ENCODE data around the gene POLR3GL. TPM values are rescaled to one million over a fixed set of nuclear protein-coding genes. Genes with fewer than 3 reads are reported as not detected.
"Not testable (repeated sequence)": the region's sequence is repeated elsewhere in the genome, so short reads cannot be mapped to it uniquely, and the experiment has no call there.

The POLR3GL gene
- total RNA-seq, 1 experiment from 2014 or later: 2.9 TPM

DNA sequence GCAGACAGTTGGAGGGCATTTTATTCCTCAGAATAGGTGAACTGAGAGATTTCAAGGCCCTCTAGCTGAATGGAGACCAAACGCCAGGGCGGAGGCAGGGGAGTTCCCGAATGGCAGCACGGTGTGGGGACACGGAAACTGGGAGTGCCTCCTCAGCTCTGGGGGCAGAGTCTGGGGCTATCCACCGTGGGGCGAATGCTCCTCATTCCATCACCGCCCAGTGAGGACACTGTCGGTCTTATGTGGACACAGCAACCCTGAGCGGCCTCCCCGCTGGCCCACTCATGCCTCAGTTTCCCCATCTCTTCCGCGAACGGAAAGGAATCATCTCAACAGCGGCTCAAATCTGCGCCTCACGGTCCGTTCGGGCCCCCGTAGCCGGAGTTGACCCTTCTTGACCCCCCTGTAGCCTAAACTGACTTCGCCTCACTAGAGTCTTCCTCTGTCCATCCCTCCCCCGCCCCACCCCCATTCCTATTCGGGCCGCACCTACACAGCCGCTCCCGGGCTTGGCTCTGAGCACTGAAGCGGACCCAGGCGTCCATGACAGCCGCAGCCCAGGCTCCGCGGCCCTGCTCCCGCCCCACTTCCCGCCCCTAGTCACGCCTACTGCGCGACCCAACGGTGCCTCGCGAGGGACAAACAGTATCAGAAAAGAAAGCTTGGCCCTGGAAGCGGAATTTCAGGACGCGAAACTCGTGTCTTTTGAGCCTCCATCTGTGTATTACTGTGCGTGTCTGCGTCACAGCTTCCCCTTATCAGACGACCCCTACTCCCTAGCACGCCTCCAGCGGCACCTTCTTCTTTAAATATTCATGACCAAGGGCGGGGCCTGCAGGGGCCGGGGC lies 46.1 kb upstream of the POLR3GL start, which contains the start of gene PEX11B:
TSS of gene PEX11B (minus strand) at position 574 of the 848 bp plus-strand sequence. CDS start at position 545, 29 bp downstream.
- TF ChIP-seq, protein P1, sequence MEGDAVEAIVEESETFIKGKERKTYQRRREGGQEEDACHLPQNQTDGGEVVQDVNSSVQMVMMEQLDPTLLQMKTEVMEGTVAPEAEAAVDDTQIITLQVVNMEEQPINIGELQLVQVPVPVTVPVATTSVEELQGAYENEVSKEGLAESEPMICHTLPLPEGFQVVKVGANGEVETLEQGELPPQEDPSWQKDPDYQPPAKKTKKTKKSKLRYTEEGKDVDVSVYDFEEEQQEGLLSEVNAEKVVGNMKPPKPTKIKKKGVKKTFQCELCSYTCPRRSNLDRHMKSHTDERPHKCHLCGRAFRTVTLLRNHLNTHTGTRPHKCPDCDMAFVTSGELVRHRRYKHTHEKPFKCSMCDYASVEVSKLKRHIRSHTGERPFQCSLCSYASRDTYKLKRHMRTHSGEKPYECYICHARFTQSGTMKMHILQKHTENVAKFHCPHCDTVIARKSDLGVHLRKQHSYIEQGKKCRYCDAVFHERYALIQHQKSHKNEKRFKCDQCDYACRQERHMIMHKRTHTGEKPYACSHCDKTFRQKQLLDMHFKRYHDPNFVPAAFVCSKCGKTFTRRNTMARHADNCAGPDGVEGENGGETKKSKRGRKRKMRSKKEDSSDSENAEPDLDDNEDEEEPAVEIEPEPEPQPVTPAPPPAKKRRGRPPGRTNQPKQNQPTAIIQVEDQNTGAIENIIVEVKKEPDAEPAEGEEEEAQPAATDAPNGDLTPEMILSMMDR (IDR thresholded peaks at IDR 0.05; ENCODE audit: insufficient read depth in 1 of 2, low read depth in 1 of 2, low read length in 1 of 2, severe bottlenecking in 1 of 2, unreplicated experiment in 1 of 2): no peak
- POLR2A ChIA-PET: interaction anchor here (1.0 to 1.7 kb wide), 2 partner anchors 9 to 46 kb away, joined by 5 to 11 read pairs; partner anchors contain the start of genes ANKRD34A, POLR3GL and RBM8A
- Mint-ChIP-seq H3K27me3 (ENCODE audit: insufficient read depth, unreplicated experiment) (no peaks in the 10 kb centered on the region), H3K27ac (ENCODE audit: unreplicated experiment) (peak within 1 kb of the TSS; percentile 79), H3K4me1 (ENCODE audit: low read depth, unreplicated experiment) (peaks cover 7% of the 10 kb centered on the region), H3K36me3 (ENCODE audit: insufficient read depth, unreplicated experiment) (peaks cover 11% of the 10 kb centered on the region), H3K9me3 (ENCODE audit: unreplicated experiment) (no peaks in the 10 kb centered on the region), H3K4me3 (ENCODE audit: unreplicated experiment) (peak within 1 kb of the TSS; percentile 94)
- intact Hi-C loops (cut with micrococcal nuclease; ENCODE audit: unreplicated experiment): loop anchor here (1.0 kb wide), 1 partner anchor 46 kb away; the partner anchor contains the start of genes ANKRD34A and POLR3GL
- BruUV-seq (replicated peaks): no TSS peak
- CTCF ChIA-PET: interaction anchor here (0.6 to 1.7 kb wide), 5 partner anchors 26 to 62 kb away, joined by 3 to 12 read pairs (median 3); partner anchors contain the start of gene PIAS3
- Histone ChIP-seq H3K36me3 (ENCODE audit: control insufficient read depth, insufficient read depth, low read length) (no peaks in the 10 kb centered on the region), H3K4me3 (ENCODE audit: low read depth, low read length) (peak within 1 kb of the TSS; percentile 76), H3K4me1 (no peaks in the 10 kb centered on the region), H3K27me3 (replicated peaks; ENCODE audit: control insufficient read depth, insufficient read depth, low read length) (no peaks in the 10 kb centered on the region), H3K9me3 (no peaks in the 10 kb centered on the region)
- DNase-seq: peak; percentile 83 to 88

- Mint-ChIP-seq H3K9me3 (ENCODE audit: unreplicated experiment) (no peaks in the 10 kb centered on the region), H3K4me3 (ENCODE audit: unreplicated experiment) (peak overlapping the region; percentile 94), H3K27ac (ENCODE audit: unreplicated experiment) (peak overlapping the region; percentile 79), H3K27me3 (ENCODE audit: insufficient read depth, unreplicated experiment) (no peaks in the 10 kb centered on the region), H3K36me3 (ENCODE audit: insufficient read depth, unreplicated experiment) (peaks cover 11% of the 10 kb centered on the region), H3K4me1 (ENCODE audit: low read depth, unreplicated experiment) (peaks cover 7% of the 10 kb centered on the region)
- Histone ChIP-seq H3K9me3 (no peaks in the 10 kb centered on the region), H3K4me3 (ENCODE audit: low read depth, low read length) (peak overlapping the region; percentile 76), H3K4me1 (no peaks in the 10 kb centered on the region), H3K27me3 (replicated peaks; ENCODE audit: control insufficient read depth, insufficient read depth, low read length) (no peaks in the 10 kb centered on the region), H3K36me3 (ENCODE audit: control insufficient read depth, insufficient read depth, low read length) (no peaks in the 10 kb centered on the region)
- no TSS peak for BruUV-seq (replicated peaks)
- TF ChIP-seq, protein P1 (IDR thresholded peaks at IDR 0.05; ENCODE audit: insufficient read depth in 1 of 2, low read depth in 1 of 2, low read length in 1 of 2, severe bottlenecking in 1 of 2, unreplicated experiment in 1 of 2): no peak
- CTCF ChIA-PET: interaction anchor here (0.6 to 1.7 kb wide), 5 partner anchors 27 to 61 kb away, joined by 3 to 12 read pairs (median 3); partner anchors contain the start of gene PIAS3
- POLR2A ChIA-PET: interaction anchor here (0.6 to 1.7 kb wide), 3 partner anchors 8 to 119 kb away, joined by 3 to 11 read pairs (median 5); partner anchors contain the start of genes ANKRD34A, POLR3GL and RBM8A
- intact Hi-C loops (cut with micrococcal nuclease; ENCODE audit: unreplicated experiment): loop anchor here (1.0 kb wide), 1 partner anchor 45 kb away; the partner anchor contains the start of genes ANKRD34A and POLR3GL
- peak; percentile 52 to 55 for DNase-seq
Measured at GRCh38 chr1:145918992-145919939, 45.2 kb upstream of the POLR3GL start.

- DNase-seq; intact Hi-C loops (cut with micrococcal nuclease; ENCODE audit: unreplicated experiment); H3K4me3 ChIP-seq (ENCODE audit: low read depth, low read length); CTCF ChIA-PET; H3K36me3 ChIP-seq (ENCODE audit: control insufficient read depth, insufficient read depth, low read length); H3K27me3 ChIP-seq (replicated peaks; ENCODE audit: control insufficient read depth, insufficient read depth, low read length); H3K4me1 Mint-ChIP-seq (ENCODE audit: low read depth, unreplicated experiment); BruUV-seq (replicated peaks); H3K9me3 Mint-ChIP-seq (ENCODE audit: unreplicated experiment); H3K4me1 ChIP-seq; POLR2A ChIA-PET; H3K27me3 Mint-ChIP-seq (ENCODE audit: insufficient read depth, unreplicated experiment); H3K9me3 ChIP-seq: not testable (repeated sequence)
- Mint-ChIP-seq H3K4me3 (ENCODE audit: unreplicated experiment) (peak overlapping the region; percentile 94), H3K36me3 (ENCODE audit: insufficient read depth, unreplicated experiment) (peaks cover 11% of the 10 kb centered on the region), H3K27ac (ENCODE audit: unreplicated experiment) (peak overlapping the region; percentile 79)
Measured at GRCh38 chr1:145920297-145920696, 44.2 kb upstream of the POLR3GL start.
